ENCODE measurements around the gene CCDC88A. TPM values are rescaled to one million over a fixed set of nuclear protein-coding genes. Genes with fewer than 3 reads are reported as not detected.

The CCDC88A gene
- total RNA-seq, 1 donor from 2014 or later = 29.1 TPM

DNA sequence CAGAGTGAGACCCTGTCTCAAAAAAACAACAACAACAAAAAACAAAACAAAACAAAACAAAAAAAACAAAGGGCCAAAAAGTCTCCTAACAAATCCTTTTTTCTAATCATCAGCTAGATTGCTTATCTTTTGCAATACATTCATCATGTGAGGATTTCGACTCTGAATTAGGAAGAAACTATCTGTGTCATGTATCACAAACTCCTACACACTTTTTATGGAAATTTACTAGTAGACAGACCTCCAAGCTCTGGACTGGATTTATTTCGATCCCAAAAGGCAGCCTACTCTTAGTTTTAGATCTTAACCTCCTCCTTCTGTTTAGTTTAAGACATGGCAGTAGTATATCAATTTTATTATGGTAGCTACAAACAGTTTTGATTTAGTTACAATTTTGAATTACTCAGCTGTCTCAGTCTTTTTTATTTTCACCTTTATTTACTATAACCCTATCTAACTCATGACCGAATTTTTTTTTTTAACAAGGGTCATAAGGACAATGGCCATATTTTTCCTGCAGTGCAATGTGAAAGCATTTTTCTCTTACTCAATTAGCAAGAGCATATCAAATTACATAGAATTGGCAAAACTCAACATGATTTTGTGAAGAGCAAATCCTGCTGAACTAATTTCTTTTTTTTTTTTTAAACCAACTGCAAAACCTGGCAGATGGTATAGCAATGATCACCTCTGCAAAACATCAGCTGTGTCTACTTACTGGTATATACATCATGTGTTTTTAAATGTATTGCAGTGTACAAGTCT is 10.7 kb upstream of the CCDC88A start:
- intact Hi-C loops (cut with DNase I) = no loop called here
- no peak for DNase-seq (ENCODE audit: low spot score)

DNA sequence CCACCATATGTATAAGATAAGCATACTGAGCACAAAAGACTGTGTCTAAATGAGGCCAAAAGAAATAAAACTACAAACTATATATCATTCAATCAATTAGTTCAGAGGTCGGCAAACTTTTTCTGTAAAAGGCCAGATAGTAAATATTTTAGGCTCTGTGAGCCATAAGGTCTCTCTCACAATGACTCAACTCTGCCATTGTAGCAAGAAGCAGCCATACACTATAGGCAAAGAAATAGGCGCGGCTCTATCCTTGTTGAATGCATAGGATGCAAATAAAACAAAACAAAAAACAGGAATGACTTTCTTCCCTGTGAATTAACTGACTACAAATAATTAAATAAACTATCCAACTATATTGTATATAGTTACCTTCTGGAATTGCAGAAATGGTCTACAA is 8.6 kb upstream of the CCDC88A start:
- intact Hi-C loops (cut with DNase I) = no loop called here
- no peak for DNase-seq (ENCODE audit: low spot score)

DNA sequence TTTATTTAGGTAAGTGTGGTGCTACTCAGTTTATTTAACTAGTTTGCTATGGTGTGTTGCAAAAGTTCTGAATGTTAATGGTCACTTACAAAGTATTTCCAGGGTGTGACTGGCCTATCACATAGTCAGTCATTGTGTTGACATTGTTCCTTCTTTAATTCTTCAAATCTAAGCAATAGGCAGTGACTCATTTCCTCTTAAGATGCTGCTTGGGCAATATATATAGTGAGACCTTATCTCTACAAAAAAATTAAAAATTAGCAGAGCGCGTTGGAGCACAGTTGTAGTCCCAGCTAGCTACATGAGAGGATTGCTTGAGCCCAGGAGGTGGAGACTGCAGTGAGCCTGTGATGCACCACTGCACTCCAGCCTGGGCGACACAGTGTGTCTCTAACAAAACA is 5.8 kb upstream of the CCDC88A start:
- intact Hi-C loops (cut with DNase I) = no loop called here
- no peak for DNase-seq (ENCODE audit: low spot score)

DNA sequence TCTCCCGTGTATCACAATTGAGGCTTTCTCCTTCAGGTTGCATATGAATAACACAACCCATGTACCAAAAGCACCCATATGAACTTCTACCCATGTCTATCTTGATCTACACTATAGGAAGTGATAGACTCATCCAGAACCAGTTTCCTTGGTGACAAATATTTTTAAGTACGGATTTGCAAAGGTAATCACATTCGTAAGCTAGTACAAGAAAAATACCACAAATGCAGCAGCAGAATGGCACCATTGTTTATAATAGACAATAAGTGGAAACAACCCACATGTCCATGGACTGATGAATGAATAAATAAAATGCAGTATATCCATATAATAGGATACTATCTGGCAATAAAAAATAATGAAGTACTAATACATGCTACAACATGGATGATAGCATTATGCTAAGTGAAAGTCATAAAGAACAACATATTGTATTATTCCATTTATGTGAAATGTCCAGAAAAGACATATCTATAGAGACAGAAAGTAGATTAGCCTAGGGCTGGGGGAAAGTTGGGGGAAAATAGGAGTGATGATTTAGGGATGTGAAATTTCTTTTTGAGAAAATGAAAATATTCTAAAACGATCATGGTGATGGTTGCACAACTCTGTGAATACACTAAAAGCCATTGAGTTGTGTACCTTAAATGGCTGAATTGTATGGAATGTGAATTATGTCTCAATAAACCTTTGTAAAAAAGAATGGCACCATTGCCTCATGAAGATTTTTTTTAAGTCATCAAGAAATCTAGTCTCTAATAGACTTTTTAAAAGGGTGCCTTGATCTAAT is 3.4 kb upstream of the CCDC88A start:
- DNase-seq (ENCODE audit: low spot score) = no peak
- intact Hi-C loops (cut with DNase I) = loop anchor here (5.0 kb wide), 1 partner anchor 201 kb away; no protein-coding TSS in a partner anchor

DNA sequence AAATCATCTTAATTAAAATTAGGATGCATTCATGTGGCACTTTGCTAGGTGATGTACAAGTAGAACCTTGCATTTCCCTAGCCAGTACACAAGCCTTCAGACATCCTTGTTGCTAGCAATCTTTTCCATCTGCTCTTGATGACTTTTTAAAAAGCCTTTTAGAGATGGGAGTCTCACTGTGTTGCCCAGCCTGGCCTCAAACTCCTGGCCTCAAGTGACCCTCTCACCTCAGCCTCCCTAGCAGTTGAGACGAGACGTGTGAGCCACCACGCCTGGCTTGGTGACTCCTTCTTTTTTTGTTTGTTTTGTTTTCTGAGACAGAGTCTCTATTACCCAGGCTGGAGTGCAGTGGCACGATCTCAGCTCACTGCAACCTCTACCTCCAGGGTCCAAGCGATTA is 1.7 kb upstream of the CCDC88A start:
- DNase-seq (ENCODE audit: low spot score) = no peak

DNA sequence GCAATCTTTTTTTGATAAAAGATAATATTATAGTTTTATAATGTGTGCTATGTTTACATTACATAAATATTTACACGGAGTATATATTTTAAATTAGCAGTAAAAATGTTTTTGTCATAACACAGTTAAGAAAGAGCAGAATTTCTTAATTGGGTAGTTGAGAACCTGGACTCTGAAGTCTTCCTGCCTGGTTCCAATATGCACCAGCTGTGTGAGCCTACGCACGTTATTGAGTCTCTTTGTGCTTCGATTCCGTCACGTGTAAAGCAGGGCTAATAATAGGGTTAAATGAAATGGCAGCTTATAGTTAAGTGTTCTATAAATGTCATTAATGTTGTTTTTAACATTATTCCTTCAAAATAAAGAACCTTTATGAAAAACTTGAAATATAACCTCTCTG is 1.2 kb upstream of the CCDC88A start:
- DNase-seq (ENCODE audit: low spot score) = no peak

More for the DNA sequence above, 1.7 kb upstream of the CCDC88A start:
- intact Hi-C loops (cut with DNase I) = loop anchor here (5.0 kb wide), 1 partner anchor 199 kb away; no protein-coding TSS in a partner anchor

DNA sequence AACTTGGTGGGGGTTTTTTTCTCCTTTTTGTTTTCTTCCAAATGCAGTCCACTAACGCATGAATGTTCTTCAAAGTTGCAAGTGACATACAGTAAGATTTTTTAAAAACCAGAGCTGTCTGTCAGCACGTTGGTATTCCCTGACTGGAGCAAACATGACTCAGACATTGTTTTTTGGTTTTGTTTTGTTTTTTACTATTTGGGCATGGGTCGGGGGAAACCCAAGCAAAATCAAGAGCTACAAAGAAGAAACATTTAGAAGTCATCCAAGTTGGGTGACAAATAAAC is 726 bp upstream of the CCDC88A start:
- DNase-seq (ENCODE audit: low spot score) = no peak
- intact Hi-C loops (cut with DNase I) = loop anchor here (5.0 kb wide), 1 partner anchor 198 kb away; no protein-coding TSS in a partner anchor

More for the DNA sequence above, 1.2 kb upstream of the CCDC88A start:
- intact Hi-C loops (cut with DNase I) = loop anchor here (5.0 kb wide), 1 partner anchor 199 kb away; no protein-coding TSS in a partner anchor

DNA sequence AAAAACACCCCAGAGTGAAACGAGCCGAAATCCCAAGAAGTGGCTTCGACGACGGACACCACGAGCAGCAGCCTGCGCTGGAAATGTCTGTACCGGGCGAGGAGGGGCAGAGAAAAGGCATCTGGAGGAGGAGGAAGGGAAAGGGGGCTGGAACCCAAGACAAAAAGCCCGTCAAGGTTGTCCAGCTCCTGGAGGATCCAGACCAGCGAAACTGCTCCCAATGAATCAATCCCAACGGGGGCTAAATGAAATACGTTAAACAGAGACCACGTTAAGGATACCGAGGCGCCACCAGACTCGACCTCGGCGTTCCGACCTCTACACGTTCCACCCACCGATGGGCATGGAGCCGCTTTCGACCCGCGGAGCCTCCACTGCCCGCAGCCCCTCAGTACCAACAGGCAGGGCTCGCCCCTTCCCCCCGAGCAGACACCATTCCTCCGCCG is 400 bp downstream of the CCDC88A start:
- DNase-seq (ENCODE audit: low spot score) = peak; percentile 78
- intact Hi-C loops (cut with DNase I) = loop anchor here (1.0 to 5.0 kb wide), 5 partner anchors 54 to 187 kb away; partner anchors contain the start of genes CFAP36, CLHC1, MTIF2 and RPS27A

DNA sequence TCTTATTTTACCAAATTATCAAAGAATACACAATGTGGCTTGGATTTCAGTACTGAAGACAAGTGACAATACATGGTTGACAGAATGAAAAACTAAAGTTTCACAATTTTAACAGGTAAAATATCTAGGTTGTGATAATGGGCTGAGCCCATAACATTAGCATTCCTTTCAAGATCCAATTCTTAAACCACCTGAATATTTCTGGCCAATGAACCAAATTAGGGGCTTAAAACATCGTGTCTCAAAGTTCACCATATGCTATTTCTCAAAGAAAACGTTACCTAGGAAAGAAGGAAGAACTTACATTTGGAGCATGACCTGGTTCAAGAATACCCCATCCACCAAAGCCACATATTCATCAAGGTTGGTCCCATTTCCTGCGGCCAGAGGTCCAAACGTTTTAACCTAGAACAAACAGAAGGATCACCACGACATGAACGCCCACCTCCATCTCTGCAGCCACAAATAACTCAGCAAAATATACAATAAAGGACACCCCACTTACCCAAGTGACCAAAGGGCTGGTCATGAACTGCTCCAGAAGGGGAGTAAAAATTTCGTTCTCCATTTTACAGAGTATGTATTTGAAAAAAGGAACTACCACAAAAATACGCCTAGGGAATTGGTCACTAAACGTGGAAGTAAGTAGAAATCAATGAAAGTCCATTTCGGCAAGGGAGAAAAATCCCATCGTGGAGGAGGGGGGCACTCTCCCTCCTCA is 984 bp downstream of the CCDC88A start:
- intact Hi-C loops (cut with DNase I) = loop anchor here (1.0 to 5.0 kb wide), 5 partner anchors 54 to 186 kb away; partner anchors contain the start of genes CFAP36, CLHC1, MTIF2 and RPS27A
- no peak for DNase-seq (ENCODE audit: low spot score)

DNA sequence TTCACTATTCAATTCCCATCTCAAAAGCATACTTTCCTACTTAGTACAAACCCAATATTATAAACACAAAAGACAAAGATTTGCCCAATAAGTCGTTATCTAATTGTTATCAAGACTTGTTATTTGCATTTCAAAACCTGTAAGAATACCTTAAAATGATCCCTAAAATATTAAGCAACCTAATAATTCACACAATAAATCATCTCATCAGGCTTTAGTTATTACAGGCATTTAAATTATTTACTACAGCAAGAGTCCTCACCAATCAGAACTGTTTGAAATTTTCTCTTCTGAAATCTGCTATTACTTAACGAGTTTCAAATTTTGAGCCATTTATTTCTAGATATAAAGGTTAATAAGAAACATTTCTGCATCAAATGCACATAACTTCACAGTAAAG is 1.6 kb downstream of the CCDC88A start:
- intact Hi-C loops (cut with DNase I) = loop anchor here (2.0 to 5.0 kb wide), 4 partner anchors 53 to 186 kb away; partner anchors contain the start of genes CFAP36, CLHC1 and RPS27A
- no peak for DNase-seq (ENCODE audit: low spot score)

DNA sequence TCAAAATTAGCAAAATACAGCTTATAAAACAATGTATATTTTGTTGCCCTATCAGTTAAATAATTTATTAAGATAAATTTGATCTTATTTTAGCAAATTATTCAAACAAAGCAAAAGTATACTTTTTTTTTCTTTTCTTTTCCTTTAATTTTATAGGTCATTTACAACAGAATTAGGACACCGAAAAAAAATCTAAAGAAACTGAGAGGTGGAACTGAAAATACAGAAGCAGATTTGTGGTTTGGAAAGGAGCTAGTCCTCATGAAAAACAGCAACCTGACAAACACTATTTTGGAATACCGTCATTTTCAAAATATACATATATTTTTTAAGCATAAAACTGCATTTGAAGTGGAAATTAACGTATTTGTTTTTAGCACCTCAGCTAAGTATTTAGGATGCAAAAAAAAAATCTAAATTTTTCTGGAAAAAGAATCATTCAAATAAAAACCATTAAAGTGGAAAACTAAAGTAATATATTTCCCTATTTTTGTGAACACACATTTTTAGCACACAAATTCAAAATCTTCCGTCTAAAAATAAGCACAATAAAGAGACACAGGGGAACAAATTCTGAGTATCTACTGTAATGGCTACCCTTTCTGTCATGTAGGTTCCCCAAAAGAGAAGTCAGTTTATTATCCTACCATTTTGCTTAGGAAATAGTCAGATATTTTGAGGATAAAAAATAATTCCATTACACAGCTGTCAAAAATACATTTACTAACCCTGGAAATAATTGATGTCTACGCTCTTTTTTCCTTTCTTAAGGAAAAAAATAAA is 2.7 kb downstream of the CCDC88A start:
- intact Hi-C loops (cut with DNase I) = loop anchor here (5.0 kb wide), 2 partner anchors 135 to 185 kb away; partner anchors contain the start of genes CLHC1 and RPS27A
- DNase-seq (ENCODE audit: low spot score) = no peak

DNA sequence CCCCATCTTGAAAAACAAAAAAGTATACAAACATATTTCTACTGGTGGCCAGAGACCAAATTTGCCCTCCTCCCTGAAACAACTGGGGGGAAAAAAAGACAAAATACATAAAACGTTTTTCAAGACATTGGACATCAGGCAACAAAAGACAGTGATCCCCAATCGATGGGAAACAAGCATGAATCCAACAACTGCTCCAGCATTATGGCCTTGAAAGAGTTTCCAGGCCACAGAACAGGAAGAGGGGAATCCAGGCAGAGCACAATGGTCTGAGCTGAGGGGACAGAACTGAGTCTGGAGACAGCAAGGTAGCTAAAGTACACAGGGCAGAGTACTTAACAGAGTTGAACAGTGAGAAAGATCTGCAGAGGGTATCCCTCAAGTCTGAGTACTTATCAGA is 4.4 kb downstream of the CCDC88A start:
- intact Hi-C loops (cut with DNase I) = loop anchor here (5.0 kb wide), 2 partner anchors 133 to 183 kb away; partner anchors contain the start of genes CLHC1 and RPS27A
- DNase-seq (ENCODE audit: low spot score) = no peak

DNA sequence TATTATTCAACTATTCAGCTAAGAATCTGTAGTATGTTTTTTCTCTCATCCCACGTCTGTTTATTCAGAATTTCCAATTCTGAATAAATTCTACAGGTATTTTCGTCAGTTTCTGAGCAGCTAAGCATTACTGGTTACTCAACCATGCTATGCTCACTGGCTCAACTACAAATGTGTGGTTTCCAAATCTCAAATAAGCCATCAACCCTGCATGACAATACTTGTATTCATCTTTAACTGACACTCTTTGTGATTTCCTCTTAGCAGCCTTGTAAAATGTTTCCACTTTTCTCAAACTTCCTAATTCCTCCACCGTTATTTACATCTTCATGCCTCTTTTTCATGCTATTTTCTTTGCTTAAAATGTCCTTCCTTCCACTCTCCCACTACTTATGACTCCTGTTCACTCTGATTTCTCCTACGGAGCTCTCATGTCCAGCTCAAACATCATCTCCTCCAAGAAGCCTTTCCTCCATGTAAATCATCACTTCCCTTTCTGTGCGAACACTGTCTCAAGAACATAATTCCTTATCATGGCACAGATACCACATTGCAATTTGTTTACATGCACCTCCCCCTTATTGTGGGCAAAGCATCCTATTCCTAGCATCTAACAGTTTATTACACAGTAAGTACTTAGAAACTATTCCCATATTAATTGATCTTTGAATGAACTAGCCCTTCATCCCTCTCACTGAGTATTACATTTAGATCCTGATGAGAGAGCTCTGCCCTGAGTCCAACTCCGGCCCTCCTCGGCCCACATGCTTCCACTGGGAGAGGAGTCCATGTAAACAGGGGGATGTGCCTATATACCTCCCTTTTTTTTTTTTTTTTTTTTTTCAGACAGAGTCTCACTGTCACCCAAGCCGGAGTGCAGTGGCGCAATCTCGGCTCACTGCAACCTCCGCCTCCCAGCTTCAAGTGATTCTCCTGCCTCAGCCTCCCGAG is 10.5 kb downstream of the CCDC88A start:
- intact Hi-C loops (cut with DNase I) = no loop called here
- no peak for DNase-seq (ENCODE audit: low spot score)

DNA sequence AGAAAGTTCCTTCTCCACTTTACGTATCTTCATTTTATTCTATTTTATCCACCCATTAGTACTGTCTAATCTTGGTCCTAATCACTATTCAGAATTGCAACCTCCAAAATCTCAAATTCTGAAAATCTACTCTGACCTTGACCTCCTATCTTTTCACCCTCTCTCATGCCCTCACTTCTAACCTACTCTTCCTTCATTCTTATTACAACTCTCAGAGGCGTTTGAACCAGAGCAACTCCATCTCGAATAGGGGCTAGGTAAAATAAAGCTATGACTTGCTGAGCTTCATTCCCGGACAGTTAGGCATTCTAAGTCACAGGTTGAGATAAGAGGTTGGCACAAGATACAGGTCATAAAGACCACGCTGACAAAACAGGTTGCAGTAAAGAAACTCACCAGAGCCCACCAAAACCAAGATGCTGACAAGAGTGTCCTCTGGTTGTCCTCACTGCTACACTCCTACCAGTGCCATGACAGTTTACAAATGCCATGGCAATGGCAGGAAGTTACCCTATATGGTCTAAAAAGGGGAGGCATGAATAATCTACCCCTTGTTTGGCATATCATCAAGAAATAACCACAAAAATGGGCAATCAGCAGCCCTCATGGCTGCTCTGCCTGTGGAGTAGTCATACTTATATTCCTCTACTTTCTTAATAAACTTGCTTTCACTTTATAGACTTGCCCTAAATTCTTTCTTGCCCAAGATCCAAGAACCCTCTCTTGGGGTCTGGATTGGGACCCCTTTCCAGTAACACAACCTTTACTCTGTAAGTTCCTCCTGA is 11.4 kb downstream of the CCDC88A start:
- intact Hi-C loops (cut with DNase I) = no loop called here

DNA sequence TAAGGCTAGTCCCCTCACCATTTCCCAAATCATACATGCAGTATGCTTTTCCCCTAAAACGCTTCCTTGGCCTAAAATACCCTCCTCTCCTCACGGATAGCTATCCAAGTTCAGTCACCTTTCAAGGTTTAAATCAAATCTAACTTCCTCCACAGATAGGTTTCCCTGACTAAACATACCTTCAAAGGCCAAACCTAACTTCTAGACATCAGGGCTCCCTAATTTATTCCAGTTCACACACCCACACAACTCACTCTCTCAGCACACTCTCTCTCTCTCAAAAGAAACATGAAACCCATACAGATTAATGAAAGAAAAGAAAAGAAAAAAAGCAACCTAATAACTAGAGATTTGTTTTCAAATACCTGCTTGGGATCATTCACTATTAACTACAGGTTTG is 14.5 kb downstream of the CCDC88A start:
- DNase-seq (ENCODE audit: low spot score) = no peak
- intact Hi-C loops (cut with DNase I) = no loop called here

More for the DNA sequence above, 11.4 kb downstream of the CCDC88A start:
- no peak for DNase-seq (ENCODE audit: low spot score)

DNA sequence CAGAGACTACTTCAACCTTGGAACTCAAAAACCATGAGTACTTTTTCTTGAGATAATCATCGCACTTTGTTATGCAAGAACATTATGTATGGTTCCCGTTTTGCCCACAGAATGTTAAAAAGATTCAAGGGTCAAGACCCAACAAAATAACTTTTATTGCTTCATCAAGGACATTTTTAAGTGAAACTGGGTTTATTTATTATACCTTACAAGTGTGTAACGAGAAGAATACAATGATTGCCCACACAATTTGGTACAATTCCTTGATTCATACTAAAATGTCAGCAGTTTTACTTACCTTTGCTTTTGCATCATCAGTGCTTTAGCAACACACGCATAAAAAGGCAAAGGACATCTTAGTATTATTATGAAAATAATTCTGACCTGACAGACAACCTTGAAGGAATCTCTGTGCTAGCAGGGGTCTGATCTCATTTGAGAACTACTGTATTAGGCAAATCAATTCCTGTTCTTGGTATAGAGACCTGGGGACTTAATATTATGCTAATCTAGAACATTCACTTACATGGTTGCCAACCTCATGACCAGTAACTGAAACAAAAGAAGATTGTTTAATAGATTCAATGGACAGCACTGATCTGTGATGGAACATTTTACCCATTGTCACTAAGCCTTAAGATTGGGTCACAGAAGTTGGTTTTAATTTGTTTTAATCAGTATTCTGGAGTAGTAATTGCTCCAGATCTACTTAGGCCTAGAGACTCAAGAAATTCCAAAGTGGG is 16.2 kb downstream of the CCDC88A start:
- no peak for DNase-seq (ENCODE audit: low spot score)
- intact Hi-C loops (cut with DNase I) = no loop called here
